BE2C (cell line): ENCODE data around the gene ASB11.

Source experiments
- DNase-seq: peaks from one replicate; pipeline ENCODE4 v3.0.0-alpha.2; 2020
- H3K27me3 ChIP-seq: fragments of 250-450 bp; sonication (Bioruptor Pico); 2 replicates; pipeline ENCODE4 v1.5.1; 2020; ENCODE audit warnings: mild to moderate bottlenecking
- H3K36me3 ChIP-seq: fragments of 250-450 bp; sonication (Bioruptor Pico); 2 replicates; pipeline ENCODE4 v1.5.1; 2020; ENCODE audit warnings: mild to moderate bottlenecking
- H3K4me1 ChIP-seq: fragments of 250-450 bp; sonication (Bioruptor Pico); 2 replicates; pipeline ENCODE4 v1.5.1; 2020
- H3K4me3 ChIP-seq: 2 replicates; pipeline ENCODE4 v1.5.1; 2011; ENCODE audit warnings: low read depth, low read length
- H3K9me3 ChIP-seq: fragments of 250-450 bp; sonication (Bioruptor Pico); 2 replicates; pipeline ENCODE4 v1.5.1; 2020
- TF ChIP-seq, protein P1 (sequence below): IDR thresholded peaks from 2 replicates; pipeline ENCODE4 v1.5.1; 2012; ENCODE audit warnings: mild to moderate bottlenecking, low read depth, low read length

ASB11 gene

DNA sequence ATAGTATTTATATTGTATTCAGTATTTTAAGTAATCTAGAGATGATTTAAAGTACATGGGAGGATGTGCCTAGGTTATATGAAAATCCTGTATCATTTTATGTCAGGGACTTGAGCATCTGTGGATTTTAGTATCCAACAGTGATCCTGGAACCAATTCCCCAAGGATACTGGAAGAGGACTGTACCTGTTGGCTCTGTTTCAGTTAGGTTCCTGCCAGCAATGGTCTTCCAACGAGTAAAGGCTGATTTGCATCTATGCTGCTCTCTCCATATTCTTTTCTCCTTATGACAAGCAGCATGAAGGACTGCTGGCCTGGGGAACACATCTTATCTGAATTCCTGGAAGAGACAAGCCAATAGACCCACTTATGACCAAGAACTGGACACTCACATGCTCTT, 80.4 kb downstream of the ASB11 start:
- no peaks in the 10 kb centered on the region for H3K9me3 ChIP-seq
- H3K36me3 ChIP-seq, result no peaks in the 10 kb centered on the region
- no peak overlapping the region for H3K4me3 ChIP-seq
- TF ChIP-seq, protein P1, sequence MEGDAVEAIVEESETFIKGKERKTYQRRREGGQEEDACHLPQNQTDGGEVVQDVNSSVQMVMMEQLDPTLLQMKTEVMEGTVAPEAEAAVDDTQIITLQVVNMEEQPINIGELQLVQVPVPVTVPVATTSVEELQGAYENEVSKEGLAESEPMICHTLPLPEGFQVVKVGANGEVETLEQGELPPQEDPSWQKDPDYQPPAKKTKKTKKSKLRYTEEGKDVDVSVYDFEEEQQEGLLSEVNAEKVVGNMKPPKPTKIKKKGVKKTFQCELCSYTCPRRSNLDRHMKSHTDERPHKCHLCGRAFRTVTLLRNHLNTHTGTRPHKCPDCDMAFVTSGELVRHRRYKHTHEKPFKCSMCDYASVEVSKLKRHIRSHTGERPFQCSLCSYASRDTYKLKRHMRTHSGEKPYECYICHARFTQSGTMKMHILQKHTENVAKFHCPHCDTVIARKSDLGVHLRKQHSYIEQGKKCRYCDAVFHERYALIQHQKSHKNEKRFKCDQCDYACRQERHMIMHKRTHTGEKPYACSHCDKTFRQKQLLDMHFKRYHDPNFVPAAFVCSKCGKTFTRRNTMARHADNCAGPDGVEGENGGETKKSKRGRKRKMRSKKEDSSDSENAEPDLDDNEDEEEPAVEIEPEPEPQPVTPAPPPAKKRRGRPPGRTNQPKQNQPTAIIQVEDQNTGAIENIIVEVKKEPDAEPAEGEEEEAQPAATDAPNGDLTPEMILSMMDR, result no peak
- DNase-seq, result no peak
- no peaks in the 10 kb centered on the region for H3K4me1 ChIP-seq
- no peaks in the 10 kb centered on the region for H3K27me3 ChIP-seq

DNA sequence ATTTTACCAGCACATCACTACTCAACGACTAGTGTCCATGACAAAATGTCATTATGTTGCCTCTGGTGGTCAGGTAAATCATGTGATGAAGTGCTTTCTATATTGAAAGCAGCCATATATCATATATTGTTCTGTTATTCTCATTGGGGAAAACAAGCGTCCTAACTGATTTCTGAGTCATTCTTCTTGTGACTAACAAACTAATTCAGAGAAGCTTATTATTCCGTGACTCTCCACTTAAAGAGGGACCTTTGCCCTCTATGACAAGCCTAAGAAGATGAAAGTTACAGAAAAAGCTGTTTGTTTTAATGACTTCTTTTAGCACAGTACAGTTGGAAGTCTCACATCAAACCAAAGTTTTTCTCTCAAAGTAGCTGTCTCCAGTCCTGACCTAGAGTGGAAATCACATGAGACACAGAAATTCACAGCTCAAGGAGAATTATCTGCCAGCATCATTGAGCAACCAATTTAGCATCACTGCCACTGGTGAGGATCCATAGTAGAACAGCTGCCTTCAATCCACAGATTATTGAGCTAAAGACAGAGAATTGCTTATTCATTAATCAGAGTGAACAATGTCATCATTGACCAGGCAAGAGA, 81.9 kb downstream of the ASB11 start:
- TF ChIP-seq, protein P1, result no peak
- Histone ChIP-seq H3K9me3 (no peaks in the 10 kb centered on the region), H3K36me3 (no peaks in the 10 kb centered on the region), H3K4me3 (no peak overlapping the region), H3K27me3 (no peaks in the 10 kb centered on the region), H3K4me1 (no peaks in the 10 kb centered on the region)
- no peak for DNase-seq
